NCI-H1694 (cell line): ENCODE measurements around the gene RB1.
"Not testable (repeated sequence)": the region's sequence is repeated elsewhere in the genome, so short reads cannot be mapped to it uniquely, and the experiment has no call there.

Experiments
- DNase-seq: peaks from one replicate; lab custom pipeline; 2025; lab: John Stamatoyannopoulos, UW

RB1 gene

DNA sequence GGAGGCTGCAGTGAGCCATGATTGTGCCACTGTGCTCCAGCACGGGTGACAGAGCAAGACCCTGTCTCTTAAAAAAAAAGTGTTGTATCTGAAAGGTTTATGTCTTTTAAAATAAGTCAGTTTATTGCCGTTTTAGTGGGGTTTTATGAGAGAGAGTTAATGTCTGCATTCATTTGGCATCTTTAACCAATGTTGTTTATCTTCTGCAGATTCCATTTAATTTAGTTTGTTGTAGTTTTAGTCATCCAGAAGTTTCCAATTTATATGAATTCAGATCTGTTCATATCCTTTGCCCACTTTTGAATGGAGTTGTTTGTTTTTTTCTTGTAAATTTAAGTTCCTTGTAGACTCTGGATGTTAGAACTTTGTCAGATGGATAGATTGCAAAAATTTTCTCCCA, 146.1 kb downstream of the RB1 start:
- no peak for DNase-seq

GRCh38 chr13:48451196-48451595, 147.6 kb downstream of the RB1 start:
- DNase-seq, result not testable (repeated sequence)

DNA sequence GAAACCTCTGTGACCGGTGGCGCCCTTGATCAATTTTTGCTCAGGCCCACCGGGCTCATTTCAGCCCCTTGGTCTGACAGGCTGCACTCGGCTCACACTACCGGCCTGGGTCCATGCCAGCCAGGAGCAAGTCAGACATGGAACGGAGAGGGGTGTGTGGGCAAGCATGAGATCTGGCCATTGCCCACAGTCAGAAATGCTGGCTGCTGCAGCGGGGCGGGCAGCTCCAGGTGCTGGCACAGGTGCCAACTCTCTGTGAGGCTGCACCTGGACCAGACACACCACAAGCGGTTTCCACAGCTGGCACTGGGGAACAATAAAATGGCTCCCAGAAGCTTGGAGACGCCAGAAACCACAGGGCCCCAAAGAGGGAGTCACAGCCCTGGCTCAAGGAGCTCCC, 153.0 kb downstream of the RB1 start:
- no peak for DNase-seq

DNA sequence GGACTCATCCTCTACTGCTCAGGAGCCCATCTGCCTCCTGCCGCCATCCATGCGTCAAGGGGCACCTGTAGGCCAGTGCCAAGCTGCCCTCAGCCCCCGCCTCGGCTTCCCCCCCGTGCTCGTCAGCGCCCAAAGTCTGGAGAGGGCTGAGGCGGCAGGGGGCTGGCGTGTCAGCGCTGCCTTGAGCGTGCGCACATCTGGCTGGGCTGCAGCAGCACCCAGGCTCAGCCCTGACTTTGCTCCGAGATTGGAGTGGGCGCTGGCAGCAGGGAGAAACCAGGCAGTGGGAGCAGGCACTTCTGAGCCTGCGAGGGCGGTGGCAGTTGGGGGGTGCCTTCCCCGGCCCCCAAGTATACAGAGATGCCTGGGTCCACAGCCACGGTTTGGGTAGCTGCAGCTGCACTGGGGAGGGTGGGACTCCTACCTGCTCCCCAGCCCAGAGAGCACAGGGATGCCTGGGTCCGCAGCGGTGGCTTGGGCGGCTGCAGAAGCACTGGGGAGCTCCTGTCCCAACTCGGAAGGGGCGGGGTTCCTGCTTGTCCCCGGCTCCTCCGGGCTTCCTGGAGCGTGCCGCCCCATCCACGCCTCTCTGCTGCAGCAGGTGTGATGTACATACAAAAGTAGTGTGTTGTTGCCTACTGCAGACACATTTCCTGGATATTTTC, 154.2 kb downstream of the RB1 start:
- DNase-seq, result no peak

- no peak for DNase-seq
Measured at GRCh38 chr13:48475230-48475629, 171.7 kb downstream of the RB1 start.

DNA sequence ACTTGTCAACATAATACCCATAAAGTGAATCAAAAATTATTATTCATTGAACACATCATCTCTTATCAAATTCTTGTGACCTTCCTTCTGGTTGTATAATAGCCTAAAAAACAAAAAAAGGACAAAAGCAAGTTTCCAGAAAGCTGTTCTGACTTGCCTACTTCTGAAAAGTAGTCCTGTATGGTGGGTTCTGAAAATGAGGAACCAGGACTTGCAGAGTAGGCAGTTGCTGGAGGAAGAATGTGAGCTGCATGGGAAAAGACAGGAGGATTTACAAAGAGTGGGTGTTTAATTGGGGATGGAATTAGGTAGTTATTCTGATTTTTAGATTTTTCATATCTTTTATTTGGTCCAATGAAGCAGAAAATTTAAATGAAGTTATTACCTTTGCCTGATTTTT, 172.7 kb downstream of the RB1 start:
- DNase-seq, result no peak

GRCh38 chr13:48476686-48477085, 173.1 kb downstream of the RB1 start:
- DNase-seq, result no peak

DNA sequence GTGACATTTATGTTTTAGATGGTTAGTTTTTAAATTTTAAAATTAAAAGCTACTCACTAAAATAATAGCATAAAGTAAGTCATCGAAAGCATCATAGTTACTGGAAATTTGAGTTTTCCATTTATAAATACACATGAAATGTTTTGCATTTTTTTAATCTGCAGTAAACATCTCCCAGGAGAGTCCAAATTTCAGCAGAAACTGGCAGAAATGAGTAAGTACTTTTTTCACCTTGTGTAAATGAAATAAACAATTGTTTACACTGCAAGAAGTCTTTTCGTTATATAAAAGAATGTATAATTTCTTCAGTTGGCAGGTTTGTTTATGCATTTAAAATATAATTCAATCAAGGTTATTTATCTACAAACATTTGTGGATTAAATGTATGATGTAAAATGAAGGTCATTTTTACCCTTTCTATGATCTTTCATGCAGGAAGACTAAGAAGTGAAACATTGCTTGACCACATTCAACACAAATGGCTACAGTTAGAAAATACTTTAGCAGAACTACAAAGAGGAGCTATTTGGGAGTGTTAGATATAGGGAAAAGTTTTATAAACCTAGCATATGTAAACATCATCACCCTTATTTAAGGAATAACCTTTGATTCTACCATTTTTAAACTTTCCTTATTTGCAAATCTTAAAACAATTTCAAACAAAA, 173.8 kb downstream of the RB1 start:
- no peak for DNase-seq

DNA sequence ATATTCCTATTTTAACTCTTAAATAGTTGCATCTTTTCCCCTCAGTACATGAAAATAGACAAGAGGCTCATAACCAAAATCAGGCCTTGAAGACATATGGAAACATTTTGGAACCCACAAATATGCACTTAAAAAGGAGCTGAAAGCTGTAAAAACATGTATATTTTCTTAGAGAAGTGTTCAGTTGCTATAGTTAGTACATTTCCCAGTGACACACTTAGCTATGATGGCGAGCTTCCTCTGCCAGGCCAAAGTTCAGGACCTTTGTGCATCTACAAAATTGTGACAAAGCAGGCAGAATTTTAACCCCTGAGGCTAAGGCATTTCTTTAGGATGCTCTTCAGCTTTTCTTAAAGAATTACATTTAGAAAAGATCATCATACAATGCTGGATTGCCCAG, 174.8 kb downstream of the RB1 start:
- DNase-seq, result no peak

- no peak for DNase-seq
Measured at GRCh38 chr13:48483575-48483974, 180.0 kb downstream of the RB1 start.

DNA sequence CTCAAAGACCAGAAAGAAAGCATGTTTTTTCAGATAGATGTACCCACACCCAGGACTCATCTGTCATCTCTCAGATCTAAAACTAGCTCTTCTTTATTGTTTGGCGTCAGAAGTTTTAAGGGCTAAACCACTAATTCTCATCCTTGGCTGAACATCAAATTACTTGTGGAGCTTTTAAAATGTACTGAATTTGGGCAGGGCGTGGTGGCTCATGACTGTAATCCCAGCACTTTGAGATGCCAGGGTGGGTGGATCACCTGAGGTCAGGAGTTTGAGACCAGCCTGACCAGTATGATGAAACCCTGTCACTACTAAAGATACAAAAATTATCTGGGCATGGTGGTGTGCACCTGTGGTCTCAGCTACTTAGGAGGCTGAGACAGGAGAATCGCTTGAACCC, 181.9 kb downstream of the RB1 start:
- DNase-seq, result no peak

DNA sequence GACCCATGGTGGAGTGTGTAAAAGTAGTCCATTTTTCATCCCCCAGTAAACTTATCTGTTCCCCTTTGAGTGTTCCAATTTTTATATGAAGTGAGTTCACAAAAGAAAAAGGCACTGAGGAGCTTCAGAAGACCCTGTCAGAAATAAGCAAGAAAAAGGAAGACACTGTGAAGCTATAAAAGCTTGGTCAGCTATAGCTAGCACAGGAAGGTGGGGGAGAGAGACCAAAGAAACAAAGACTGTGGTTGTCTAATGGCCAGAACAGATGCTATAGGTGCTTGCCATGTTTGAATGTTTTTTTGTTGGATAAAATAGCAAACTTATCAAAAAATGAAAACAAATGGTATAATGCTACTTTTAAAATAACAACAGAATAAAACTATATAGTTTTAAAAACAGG, 182.8 kb downstream of the RB1 start:
- no peak for DNase-seq

DNA sequence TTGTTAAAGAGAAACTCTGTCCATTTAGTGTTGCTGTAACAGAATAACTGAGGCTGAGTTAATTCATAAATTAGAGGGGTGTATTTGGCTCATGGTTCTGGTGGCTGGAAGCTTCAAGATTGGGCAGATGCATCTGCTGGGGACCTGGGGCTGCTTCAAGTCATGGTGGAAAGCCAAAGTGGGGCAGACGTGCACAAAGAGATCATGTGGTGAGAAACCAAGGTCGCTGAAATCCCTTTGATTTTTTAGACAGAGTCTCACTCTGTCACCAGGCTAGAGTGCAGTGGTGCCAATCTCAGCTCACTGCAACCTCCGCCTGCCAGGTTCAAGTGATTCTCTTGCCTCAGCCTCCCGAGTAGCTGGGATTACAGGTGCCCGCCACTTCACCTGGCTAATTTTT, 183.3 kb downstream of the RB1 start:
- no peak for DNase-seq

DNA sequence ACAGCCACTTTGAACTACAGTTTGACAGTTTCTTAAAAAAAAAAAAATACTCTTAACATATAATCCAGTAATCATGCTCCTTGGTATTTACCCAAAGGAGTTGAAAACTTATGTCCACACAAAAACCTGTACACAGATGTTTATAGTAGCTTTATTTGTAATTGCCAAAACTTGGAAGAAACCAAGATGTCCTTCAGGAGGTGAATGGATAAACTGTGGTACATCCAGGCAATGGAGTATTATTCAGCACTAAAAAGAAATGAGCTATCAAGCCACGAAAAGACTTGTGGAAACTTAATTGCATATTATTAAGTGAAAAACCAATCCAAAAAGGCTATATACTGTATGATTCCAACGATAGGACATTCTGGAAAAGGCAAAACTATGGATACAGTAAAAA, 184.4 kb downstream of the RB1 start:
- no peak for DNase-seq

DNA sequence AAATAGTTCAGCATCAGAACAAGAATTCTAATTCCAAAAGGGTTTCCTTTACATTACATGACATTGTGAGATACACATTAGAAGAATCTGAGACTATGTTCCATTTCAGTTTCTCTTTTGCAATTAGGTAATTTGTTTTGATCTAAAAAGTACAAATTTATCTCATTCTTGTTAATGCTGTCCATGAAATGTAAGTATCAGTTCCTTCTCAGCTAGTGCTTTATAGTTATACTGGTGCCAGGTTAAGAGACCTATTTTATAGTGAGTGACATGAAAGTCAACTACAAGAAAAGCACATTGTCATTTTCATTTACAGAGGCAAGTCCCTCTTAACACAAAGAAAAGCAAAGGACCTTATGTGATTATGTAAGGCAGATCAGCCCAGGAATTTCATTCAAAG, 185.4 kb downstream of the RB1 start:
- no peak for DNase-seq

GRCh38 chr13:48489666-48490065, 186.1 kb downstream of the RB1 start:
- no peak for DNase-seq

GRCh38 chr13:48490241-48490640, 186.7 kb downstream of the RB1 start:
- no peak for DNase-seq

DNA sequence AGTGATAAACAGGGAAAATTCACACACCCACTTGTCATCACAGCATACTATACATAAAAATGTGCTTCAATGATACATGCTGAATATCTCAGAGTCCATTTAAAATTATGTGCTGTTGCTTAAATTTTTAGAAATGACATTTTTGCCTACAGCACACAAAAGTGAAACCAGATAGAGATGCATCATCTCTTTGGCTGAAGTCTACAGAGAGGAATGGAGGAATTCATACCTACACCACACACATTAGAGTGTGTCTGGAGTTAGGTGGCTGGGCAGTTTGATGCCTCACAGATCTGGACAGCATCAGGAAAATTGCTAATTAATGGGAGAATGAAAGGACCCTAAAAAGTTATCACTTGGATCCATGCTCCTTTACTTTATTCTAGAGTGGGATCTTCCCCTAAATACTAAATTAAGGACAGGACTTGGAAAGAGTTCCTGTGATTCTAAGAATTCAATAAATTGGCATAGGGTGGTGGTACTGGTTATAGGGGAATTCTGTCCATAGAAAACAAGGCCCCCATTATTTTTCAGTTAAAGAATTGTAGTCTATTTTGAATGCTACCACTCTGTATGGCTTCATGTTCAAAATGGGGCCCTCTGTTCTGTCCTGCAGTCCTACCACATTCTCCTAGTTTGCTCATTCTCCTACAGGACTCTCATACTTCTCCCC, 188.0 kb downstream of the RB1 start:
- DNase-seq, result no peak

GRCh38 chr13:48492096-48492440, 188.5 kb downstream of the RB1 start:
- no peak for DNase-seq

DNA sequence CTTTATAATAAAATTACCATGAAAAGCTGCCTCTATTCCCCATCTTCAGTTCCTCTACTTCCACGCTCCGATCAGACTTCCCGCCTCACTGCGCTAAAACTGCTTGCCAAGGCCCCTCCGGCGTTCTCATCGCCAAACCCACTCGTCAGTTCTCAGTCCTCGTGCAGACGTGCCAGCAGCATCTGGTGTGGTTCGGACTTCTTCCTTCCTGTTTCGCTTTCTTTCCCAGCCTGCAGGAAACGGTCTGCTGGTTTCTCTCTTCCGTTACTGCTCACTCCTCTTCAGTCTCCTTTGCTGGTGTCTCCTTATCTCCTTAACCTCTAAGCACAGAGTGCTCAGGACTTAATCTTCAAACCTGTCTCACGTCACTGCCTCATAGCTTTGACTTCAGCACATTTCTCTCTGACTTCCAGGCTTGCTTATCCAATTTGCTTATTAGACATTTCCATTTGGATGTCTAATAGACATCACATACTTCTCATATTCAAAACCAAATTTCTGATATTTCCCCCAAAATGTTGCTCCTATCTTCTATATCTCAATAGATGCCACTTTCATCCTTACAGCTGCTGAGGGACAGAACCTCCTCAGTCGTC, 189.0 kb downstream of the RB1 start:
- DNase-seq, result no peak

GRCh38 chr13:48493066-48493765, 189.7 kb downstream of the RB1 start:
- no peak for DNase-seq

DNA sequence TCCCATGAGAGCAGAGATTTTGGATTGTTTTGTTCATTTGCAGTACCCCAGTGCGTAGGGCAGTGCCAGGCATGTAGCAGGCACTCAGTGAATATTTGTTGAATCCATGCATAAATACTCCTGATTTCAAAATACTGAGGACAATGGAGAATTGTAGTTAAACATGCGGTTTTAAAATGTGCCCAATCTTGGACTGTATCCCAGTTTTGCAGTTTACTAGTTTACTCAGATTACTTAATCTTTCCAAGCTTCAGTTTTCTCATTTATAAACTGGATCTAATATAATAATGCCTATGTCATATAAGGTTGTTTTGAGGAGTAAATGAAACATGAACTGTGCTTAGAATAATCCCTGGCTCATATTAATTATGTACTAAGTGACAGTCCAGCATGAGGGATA, 190.3 kb downstream of the RB1 start:
- DNase-seq, result no peak

DNA sequence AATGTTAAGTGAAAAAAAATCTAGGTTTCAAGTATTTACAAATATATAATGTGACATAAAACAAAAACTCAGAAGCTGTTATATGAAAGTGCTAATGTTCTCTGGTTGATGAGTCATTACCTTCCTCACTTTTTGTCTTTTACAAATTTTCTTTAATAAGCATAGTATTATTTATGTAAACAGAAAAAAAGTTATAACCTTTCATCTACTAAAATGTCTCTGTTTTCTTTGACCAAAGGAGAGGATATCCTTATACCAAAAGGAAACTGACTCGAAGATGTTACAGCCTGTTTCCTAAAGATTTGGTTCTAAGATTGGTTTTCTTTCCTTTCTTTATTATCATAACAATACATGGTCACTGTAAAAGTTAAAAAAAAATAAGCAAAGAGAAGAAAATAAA, 191.3 kb downstream of the RB1 start:
- DNase-seq, result no peak
